Activated CD4-positive, alpha-beta memory T cell treated with anti-CD3 and anti-CD28 coated beads, Interleukin-2, amount 10 ng/mL, durations not matched to agents 7 days and 5 days (primary cell): ENCODE results near the gene RHOT1. TPM values are rescaled to one million over a fixed set of nuclear protein-coding genes. Genes with fewer than 3 reads are reported as not detected.
"Not testable (repeated sequence)": the region's sequence is repeated elsewhere in the genome, so short reads cannot be mapped to it uniquely, and the experiment has no call there.

ENCODE experiments used
- CTCF ChIA-PET: fragments of 350-600 bp; sonication (Branson Sonifier 250); formaldehyde crosslinking; loops from one replicate; lab custom pipeline; 2021; ENCODE audit warnings: antibody characterized with exemption, inconsistent platforms; lab: Charles Lee
- POLR2A ChIA-PET: fragments of 350-600 bp; sonication (Branson Sonifier 250); formaldehyde crosslinking; loops from one replicate; lab custom pipeline; 2021; ENCODE audit warnings: antibody characterized with exemption; lab: Charles Lee
- DNase-seq: peaks from one replicate; pipeline ENCODE4 v3.0.0-alpha.2; 2020
- H3K27ac Mint-ChIP-seq: one replicate; pipeline ENCODE4 v1.8.0; 2021; ENCODE audit warnings: mild to moderate bottlenecking, mixed read lengths
- H3K27me3 Mint-ChIP-seq: one replicate; pipeline ENCODE4 v1.8.0; 2021; ENCODE audit warnings: mixed read lengths
- H3K36me3 Mint-ChIP-seq: one replicate; pipeline ENCODE4 v1.8.0; 2021; ENCODE audit warnings: low read depth, mixed read lengths
- H3K4me1 Mint-ChIP-seq: one replicate; pipeline ENCODE4 v1.8.0; 2021; ENCODE audit warnings: mixed read lengths
- H3K4me3 Mint-ChIP-seq: one replicate; pipeline ENCODE4 v1.8.0; 2021; ENCODE audit warnings: mild to moderate bottlenecking, mixed read lengths
- H3K9me3 Mint-ChIP-seq: one replicate; pipeline ENCODE4 v1.8.0; 2021; ENCODE audit warnings: mixed read lengths
- total RNA-seq, 2 experiments: library from RNA; stranded (reverse); gene quantifications; one replicate each; pipeline ENCODE4 v1.2.3, GENCODE V29; 2021

The RHOT1 gene
- total RNA-seq, 2 experiments from 2014 or later = 26.0 to 26.4 TPM

DNA sequence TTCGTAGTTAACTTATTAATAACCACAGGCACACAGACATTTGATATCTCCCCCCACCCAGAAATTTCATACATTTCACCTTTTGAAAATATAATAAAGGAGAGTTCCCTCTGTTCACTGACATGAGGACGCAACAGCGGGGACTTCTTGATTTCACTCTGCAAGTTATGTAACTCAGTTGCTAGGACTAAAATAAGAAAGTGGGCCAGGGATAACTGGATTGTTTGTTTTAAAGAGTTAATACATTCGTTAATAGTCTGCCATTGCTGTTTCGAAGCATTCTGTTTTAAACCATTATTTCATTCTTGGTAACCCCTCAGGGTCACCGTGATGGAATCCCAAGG, 1.2 kb downstream of the RHOT1 start:
- CTCF ChIA-PET = interaction anchor here (8.0 to 8.3 kb wide), 2 partner anchors 16 to 134 kb away, joined by 77 to 98 read pairs; partner anchors contain the start of gene LRRC37B
- peaks cover 34% of the 10 kb centered on the region for H3K4me1 Mint-ChIP-seq
- H3K27ac Mint-ChIP-seq = no peak overlapping the region
- H3K4me3 Mint-ChIP-seq = peak overlapping the region; percentile 99
- peaks cover 7% of the 10 kb centered on the region for H3K36me3 Mint-ChIP-seq
- H3K9me3 Mint-ChIP-seq = no peaks in the 10 kb centered on the region
- no peaks in the 10 kb centered on the region for H3K27me3 Mint-ChIP-seq
- DNase-seq = no peak
- POLR2A ChIA-PET = interaction anchor here (1.3 to 6.3 kb wide), 4 partner anchors 8 to 136 kb away, joined by 3 to 47 read pairs (median 8); partner anchors contain the start of gene LRRC37B

DNA sequence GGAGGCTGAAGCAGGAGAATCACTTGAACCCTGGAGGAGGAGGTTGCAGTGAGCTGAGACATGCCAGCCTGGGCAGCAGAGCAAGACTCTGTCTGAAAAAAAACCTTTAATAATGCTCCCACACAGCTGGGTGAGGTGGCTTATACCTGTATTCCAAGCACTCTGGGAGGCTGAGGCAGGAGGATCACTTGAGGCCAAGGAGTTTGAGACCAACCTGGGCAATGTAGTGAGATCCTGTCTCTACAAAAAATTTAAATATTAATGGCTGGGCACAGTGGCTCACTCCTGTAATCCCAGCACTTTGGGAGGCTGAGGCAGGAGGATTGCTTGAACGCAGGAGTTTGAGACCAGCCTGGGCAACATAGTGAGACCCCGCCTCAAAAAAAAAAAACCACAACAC, 2.1 kb downstream of the RHOT1 start:
- POLR2A ChIA-PET, H3K27ac Mint-ChIP-seq, H3K27me3 Mint-ChIP-seq, CTCF ChIA-PET, H3K36me3 Mint-ChIP-seq, H3K9me3 Mint-ChIP-seq, H3K4me3 Mint-ChIP-seq, DNase-seq: not testable (repeated sequence)
- peaks cover 31% of the 10 kb centered on the region for H3K4me1 Mint-ChIP-seq

DNA sequence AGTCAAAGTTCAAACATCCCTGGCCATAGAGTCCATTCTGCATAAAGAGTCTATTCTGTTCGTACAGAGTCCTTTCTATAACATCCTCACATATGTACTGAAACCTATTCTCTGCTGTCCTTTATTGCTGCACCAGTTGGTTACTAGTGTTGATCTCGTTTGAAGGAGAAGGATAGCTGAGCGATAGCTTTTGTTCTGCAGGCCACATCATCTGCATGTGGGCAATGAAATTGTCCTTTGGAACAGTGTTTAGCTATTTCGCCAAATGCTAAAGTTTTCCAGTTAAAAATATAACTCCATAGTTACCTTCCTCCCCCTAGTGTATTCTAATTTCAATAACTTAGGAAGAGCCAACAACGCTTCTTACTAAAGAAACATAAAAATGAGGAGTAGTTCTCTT, 6.0 kb downstream of the RHOT1 start:
- H3K36me3 Mint-ChIP-seq = peaks cover 13% of the 10 kb centered on the region

DNA sequence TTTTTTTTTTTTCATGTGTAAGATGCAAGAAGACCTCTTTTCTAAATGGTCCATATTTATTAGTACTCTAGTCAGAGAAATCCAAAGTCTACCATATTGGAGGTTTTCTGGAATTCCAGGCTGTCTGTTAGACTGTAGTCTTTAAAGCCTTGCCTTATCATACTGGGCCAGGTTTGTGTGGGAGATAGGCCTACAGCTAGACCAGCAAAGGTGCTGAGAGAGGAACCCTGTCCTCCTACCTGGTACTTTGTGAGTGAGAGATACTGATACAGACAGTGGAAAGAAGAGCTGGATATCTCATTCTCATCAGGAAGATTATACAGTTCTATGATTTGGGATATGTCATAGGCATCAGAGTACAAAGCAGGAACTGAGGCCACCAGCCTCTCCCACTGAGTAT, 8.1 kb downstream of the RHOT1 start:
- Mint-ChIP-seq H3K27ac (no peak overlapping the region), H3K27me3 (no peaks in the 10 kb centered on the region), H3K36me3 (peaks cover 20% of the 10 kb centered on the region), H3K4me1 (no peaks in the 10 kb centered on the region), H3K4me3 (no peak overlapping the region), H3K9me3 (no peaks in the 10 kb centered on the region)
- no peak for DNase-seq
- ChIA-PET CTCF (interaction anchor here (0.8 to 3.9 kb wide), 2 partner anchors 11 to 14 kb away, joined by 3 to 13 read pairs; no protein-coding TSS in a partner anchor), POLR2A (interaction anchor here (0.6 kb wide), 1 partner anchor 117 kb away, joined by 3 read pairs; no protein-coding TSS in a partner anchor)

More for the DNA sequence above, 6.0 kb downstream of the RHOT1 start:
- H3K4me1 Mint-ChIP-seq = peaks cover 9% of the 10 kb centered on the region
- ChIA-PET CTCF (interaction anchor here (3.9 kb wide), 1 partner anchor 9 kb away, joined by 13 read pairs; no protein-coding TSS in a partner anchor), POLR2A (no interaction called here)
- no peak overlapping the region for H3K27ac Mint-ChIP-seq
- H3K4me3 Mint-ChIP-seq = no peak overlapping the region
- H3K9me3 Mint-ChIP-seq = no peaks in the 10 kb centered on the region
- no peak for DNase-seq
- H3K27me3 Mint-ChIP-seq = no peaks in the 10 kb centered on the region

DNA sequence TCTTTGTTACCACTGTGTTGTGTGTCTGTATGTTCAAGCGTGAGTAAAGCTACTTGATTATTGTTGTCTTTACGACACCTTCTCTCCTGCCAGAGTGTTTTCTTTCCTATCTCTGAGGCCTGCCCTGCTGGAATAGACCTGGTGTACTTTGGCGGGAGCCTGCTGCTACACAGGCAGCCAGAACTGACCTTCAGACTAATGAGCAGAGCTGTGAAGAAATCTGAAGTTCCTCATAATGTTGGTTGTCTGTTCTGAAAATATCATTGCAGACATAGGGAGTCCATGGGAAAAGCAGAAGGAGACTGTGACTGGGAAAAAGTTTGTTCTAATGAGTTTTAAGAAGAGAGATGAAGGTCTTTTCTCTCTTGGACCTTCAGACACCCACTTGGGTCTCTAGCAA, 9.8 kb downstream of the RHOT1 start:
- DNase-seq = no peak
- Mint-ChIP-seq H3K27ac (no peak overlapping the region), H3K4me3 (no peak overlapping the region), H3K27me3 (no peaks in the 10 kb centered on the region), H3K9me3 (no peaks in the 10 kb centered on the region), H3K4me1 (no peaks in the 10 kb centered on the region), H3K36me3 (peaks cover 20% of the 10 kb centered on the region)
- POLR2A ChIA-PET = interaction anchor here (1.1 kb wide), 1 partner anchor 9 kb away, joined by 3 read pairs; the partner anchor contains the start of gene RHOT1
- CTCF ChIA-PET = no interaction called here

DNA sequence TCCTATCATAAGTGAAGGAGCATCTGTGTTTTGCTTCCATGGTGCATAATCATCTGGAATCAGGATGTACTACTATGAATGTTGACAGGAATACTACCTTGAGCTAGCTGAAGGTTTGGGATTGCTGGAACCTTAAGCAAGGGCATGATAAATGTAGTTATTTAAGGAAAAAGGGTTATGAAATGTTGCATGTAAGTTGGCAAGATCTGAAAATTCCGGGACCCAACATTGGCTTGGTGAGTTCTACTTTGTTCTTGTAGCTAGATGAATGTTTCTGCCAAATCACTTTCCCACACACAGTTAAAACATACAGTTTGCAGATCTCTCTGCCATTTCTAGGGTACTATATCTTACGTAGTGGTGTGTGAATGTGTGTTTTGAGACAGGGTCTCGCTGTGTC, 13.6 kb downstream of the RHOT1 start:
- Mint-ChIP-seq H3K4me3 (no peak overlapping the region), H3K27me3 (no peaks in the 10 kb centered on the region), H3K36me3 (peaks cover 29% of the 10 kb centered on the region), H3K9me3 (no peaks in the 10 kb centered on the region), H3K4me1 (no peaks in the 10 kb centered on the region), H3K27ac (no peak overlapping the region)
- CTCF ChIA-PET = no interaction called here
- DNase-seq = no peak
- POLR2A ChIA-PET = no interaction called here

DNA sequence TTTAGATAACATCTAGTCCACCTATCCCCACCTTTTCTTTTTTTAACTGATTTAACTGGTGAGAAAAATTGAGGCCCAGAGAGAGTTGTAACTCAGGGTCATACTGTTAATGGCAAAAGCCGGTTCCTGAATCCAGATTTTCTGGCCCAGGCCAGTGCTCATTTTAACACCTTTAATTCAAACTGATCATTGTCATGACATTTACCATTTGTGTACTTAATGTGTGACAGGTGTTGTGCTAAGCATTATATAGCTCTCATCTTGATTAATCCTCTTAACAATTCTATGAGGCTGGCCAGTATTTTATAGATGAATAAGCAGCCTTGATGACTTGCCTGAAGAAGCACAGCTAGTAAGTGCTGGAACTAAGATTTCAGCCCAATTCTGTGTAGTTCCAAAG, 14.4 kb downstream of the RHOT1 start:
- ChIA-PET CTCF (interaction anchor here (0.6 to 1.0 kb wide), 3 partner anchors 16 to 162 kb away, joined by 3 read pairs; no protein-coding TSS in a partner anchor), POLR2A (no interaction called here)
- no peak overlapping the region for H3K4me3 Mint-ChIP-seq
- no peak overlapping the region for H3K27ac Mint-ChIP-seq
- DNase-seq = no peak
- H3K27me3 Mint-ChIP-seq = no peaks in the 10 kb centered on the region
- peaks cover 1% of the 10 kb centered on the region for H3K4me1 Mint-ChIP-seq
- peaks cover 32% of the 10 kb centered on the region for H3K36me3 Mint-ChIP-seq
- H3K9me3 Mint-ChIP-seq = no peaks in the 10 kb centered on the region

DNA sequence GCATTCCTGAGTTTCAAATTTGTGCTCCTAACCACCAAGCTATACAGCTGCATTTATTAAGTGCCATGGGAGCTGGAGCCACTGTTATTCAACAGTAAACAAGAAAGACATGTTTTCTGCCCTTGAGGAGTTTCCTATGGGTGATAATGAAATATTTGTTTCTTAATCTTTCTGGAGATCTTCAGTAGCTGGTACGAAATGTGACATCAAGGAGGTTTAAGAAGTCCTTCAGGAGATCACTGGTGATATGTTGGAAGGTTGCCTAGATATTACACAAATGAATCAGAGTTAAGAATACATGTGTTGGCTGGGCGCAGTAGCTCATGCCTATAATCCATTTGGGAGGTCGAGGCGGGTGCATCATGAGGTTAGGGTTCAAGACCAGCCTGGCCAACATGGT, 14.9 kb downstream of the RHOT1 start:
- ChIA-PET CTCF (interaction anchor here (0.6 to 1.0 kb wide), 3 partner anchors 17 to 162 kb away, joined by 3 read pairs; no protein-coding TSS in a partner anchor), POLR2A (no interaction called here)
- no peak for DNase-seq
- Mint-ChIP-seq H3K4me3 (no peak overlapping the region), H3K36me3 (peaks cover 29% of the 10 kb centered on the region), H3K4me1 (peaks cover 1% of the 10 kb centered on the region), H3K9me3 (no peaks in the 10 kb centered on the region), H3K27ac (no peak overlapping the region), H3K27me3 (no peaks in the 10 kb centered on the region)

DNA sequence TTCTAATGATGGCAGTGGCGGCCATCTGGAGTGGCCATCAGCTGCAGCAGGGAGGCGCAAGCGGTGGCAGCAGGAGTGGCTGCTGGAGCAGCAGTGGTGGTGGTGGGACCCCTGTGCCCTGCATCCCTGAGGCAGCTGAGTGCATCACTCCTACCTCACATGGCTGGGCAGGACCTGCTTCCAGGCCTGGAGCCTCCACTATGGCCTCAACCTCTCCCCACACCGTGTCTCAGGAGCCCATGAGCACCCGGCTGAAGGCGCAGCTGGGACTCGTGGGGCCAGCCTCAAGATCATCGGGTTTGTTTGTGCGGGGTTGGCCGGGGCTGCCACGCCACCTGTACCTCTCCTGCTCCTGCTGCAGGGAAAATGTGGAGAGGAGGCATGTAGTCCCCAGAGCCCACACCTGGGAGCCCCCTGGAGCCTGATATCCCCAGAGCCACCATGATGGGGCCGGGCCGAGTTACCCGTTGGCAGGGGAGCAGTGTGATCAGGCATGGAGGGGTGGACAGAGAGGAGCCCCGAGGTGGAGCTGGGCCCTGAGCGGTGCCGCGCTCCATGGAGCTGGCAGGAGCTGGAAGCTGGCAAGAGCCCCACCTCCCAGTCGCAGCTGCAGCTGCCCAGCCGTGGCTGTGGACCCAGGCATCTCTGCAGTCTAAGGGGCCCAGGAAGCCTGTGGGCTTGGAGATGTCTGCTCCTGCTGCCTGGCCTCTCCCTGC, 16.7 kb downstream of the RHOT1 start:
- Mint-ChIP-seq H3K27ac (no peak overlapping the region), H3K4me3 (no peak overlapping the region), H3K27me3 (no peaks in the 10 kb centered on the region), H3K36me3 (peaks cover 20% of the 10 kb centered on the region), H3K4me1 (peaks cover 1% of the 10 kb centered on the region), H3K9me3 (peaks cover 2% of the 10 kb centered on the region)
- ChIA-PET CTCF (interaction anchor here (1.4 kb wide), 1 partner anchor 12 kb away, joined by 3 read pairs; no protein-coding TSS in a partner anchor), POLR2A (no interaction called here)
- DNase-seq = no peak

DNA sequence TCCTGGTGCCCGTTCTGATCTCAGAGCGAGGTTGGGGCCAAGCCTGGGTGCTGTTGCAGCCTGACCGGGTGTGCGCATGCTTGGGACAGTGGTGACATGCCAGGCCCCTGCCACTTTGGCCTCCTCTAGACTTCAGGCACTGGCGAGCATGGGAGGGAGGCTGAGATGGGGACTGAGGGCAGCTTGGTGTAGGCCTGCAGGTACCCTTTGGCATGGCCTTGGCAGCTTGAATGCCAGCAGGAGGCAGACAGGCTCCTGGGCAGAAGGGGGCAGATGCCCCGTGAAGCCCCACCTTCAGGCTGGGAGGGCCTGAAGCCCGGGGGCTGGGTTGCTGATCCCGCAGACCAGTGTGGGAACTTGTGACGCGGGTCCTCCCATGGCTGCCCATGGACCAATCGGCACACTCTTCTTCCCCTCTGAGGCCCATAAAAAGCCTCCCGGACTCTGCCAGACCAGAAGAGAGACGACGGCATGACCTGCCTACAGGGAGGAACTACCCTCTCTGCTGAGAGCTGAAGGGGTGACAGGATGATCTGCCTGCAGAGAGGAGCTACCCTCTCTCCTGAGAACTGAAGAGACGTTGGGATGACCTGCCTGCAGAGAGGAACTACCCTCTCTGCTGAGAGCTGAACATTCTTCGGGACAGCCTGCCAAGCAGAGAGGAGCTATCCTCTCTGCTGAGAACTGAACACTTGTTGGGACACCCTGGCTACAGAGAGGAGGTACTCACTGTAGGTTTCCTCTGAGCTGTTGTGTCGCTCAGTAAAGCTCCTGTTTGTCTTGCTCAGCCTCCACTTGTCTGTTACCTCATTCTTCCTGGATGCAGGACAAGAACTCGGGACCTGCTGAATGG, 17.5 kb downstream of the RHOT1 start:
- Mint-ChIP-seq H3K27me3 (no peaks in the 10 kb centered on the region), H3K36me3 (peaks cover 21% of the 10 kb centered on the region), H3K27ac (no peak overlapping the region), H3K9me3 (peaks cover 2% of the 10 kb centered on the region), H3K4me3 (no peak overlapping the region), H3K4me1 (peaks cover 1% of the 10 kb centered on the region)
- DNase-seq = no peak
- ChIA-PET POLR2A (no interaction called here), CTCF (interaction anchor here (0.6 to 1.4 kb wide), 3 partner anchors 11 to 51 kb away, joined by 3 to 5 read pairs (median 3); no protein-coding TSS in a partner anchor)

DNA sequence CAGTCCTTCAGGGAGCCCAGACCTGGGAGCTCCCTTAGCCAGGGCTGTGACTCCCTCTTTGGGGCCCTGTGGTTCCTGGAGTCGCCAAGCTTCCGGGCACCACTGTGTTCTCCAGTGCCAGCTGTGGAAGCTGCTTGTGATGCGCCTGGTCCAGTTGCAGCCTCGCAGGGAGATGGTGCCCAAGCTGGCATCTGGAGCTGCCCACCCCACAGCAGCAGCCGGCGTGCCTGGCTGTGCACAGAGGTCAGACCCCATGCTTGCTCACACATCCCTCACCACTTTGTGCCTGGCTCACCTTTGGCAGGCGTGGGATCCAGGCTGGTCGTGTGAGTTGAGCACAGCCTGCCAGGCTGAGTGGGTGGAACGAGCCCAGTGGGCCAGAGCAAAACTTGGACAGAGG, 18.2 kb downstream of the RHOT1 start:
- H3K27me3 Mint-ChIP-seq = no peaks in the 10 kb centered on the region
- POLR2A ChIA-PET = no interaction called here
- CTCF ChIA-PET = interaction anchor here (0.9 to 1.4 kb wide), 2 partner anchors 11 to 21 kb away, joined by 3 read pairs; no protein-coding TSS in a partner anchor
- peaks cover 22% of the 10 kb centered on the region for H3K36me3 Mint-ChIP-seq
- H3K4me3 Mint-ChIP-seq = no peak overlapping the region
- peaks cover 1% of the 10 kb centered on the region for H3K4me1 Mint-ChIP-seq
- no peak overlapping the region for H3K27ac Mint-ChIP-seq
- peaks cover 2% of the 10 kb centered on the region for H3K9me3 Mint-ChIP-seq
- DNase-seq = no peak

DNA sequence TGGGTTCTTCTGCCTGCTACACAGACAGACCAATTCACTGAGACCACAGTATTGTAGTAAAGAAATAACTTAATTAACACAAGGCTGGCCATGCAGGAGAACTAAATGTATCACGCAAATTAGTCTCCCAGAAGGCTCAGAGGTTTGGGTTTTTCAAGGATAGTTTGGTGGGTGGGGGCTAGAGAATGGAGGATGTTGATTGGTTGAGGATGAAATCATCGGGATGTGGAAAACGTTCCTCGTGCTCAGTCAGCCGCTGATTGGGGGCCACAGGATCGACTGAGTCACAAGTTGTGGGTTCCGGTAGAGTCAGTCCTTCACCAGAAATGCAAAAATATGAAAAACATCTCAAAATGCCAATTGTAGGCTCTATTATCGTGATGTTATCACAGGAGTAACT, 18.7 kb downstream of the RHOT1 start:
- no peak overlapping the region for H3K27ac Mint-ChIP-seq
- peaks cover 22% of the 10 kb centered on the region for H3K36me3 Mint-ChIP-seq
- no peak for DNase-seq
- ChIA-PET CTCF (no interaction called here), POLR2A (no interaction called here)
- H3K4me1 Mint-ChIP-seq = peaks cover 1% of the 10 kb centered on the region
- H3K27me3 Mint-ChIP-seq = no peaks in the 10 kb centered on the region
- H3K4me3 Mint-ChIP-seq = no peak overlapping the region
- H3K9me3 Mint-ChIP-seq = peaks cover 2% of the 10 kb centered on the region
